Measurements from ENCODE around the gene DCX.

Gene DCX

GRCh38 chrX:111302284-111302683 is 109.7 kb downstream of the DCX start:
- DNase-seq: no peak

GRCh38 chrX:111288841-111289240 is 123.2 kb downstream of the DCX start:
- no peak for DNase-seq

- DNase-seq: no peak
Observed at GRCh38 chrX:111284631-111285293, 127.2 kb downstream of the DCX start.

- DNase-seq: no peak
Observed at GRCh38 chrX:111283446-111283845, 128.5 kb downstream of the DCX start.

GRCh38 chrX:111282991-111283390 is 129.0 kb downstream of the DCX start:
- DNase-seq: no peak

GRCh38 chrX:111282139-111282538 is 129.9 kb downstream of the DCX start:
- no peak for DNase-seq

- DNase-seq: no peak
Observed at GRCh38 chrX:111270339-111270738, 141.7 kb downstream of the DCX start, which contains the start of gene CAPN6. TSS of gene CAPN6 (minus strand) at chrX:111270483. CDS start at chrX:111263936, 6,547 bp downstream.

GRCh38 chrX:111268506-111268905 is 143.5 kb downstream of the DCX start:
- no peak for DNase-seq

GRCh38 chrX:111265486-111265885 is 146.5 kb downstream of the DCX start:
- DNase-seq: no peak

GRCh38 chrX:111264385-111264784 is 147.6 kb downstream of the DCX start:
- DNase-seq: no peak

GRCh38 chrX:111262086-111262485 is 149.9 kb downstream of the DCX start:
- DNase-seq: no peak

GRCh38 chrX:111260451-111260850 is 151.5 kb downstream of the DCX start:
- no peak for DNase-seq

GRCh38 chrX:111259559-111259958 is 152.4 kb downstream of the DCX start:
- DNase-seq: no peak

- DNase-seq: no peak
Observed at GRCh38 chrX:111257733-111258132, 154.3 kb downstream of the DCX start.

GRCh38 chrX:111254896-111255693 is 156.9 kb downstream of the DCX start:
- no peak for DNase-seq

GRCh38 chrX:111244235-111244750 is 167.7 kb downstream of the DCX start:
- DNase-seq: no peak
